Ishikawa (cell line): ENCODE measurements around the gene SNCAIP.

Source experiments
- CEBPB ChIP-seq: IDR thresholded peaks from 2 replicates; pipeline ENCODE4 v1.6.1; 2012
- EP300 ChIP-seq: IDR thresholded peaks from 2 replicates; pipeline ENCODE4 v1.6.1; 2012; ENCODE audit warnings: borderline replicate concordance
- MAX ChIP-seq: IDR thresholded peaks from 2 replicates; pipeline ENCODE4 v1.6.1; 2012
- NFIC ChIP-seq: IDR thresholded peaks from 2 replicates; pipeline ENCODE4 v1.6.1; 2012
- RAD21 ChIP-seq: IDR thresholded peaks from 2 replicates; pipeline ENCODE4 v1.6.1; 2012; ENCODE audit warnings: low read depth
- TAF1 ChIP-seq: IDR thresholded peaks from 2 replicates; pipeline ENCODE4 v1.6.1; 2012; ENCODE audit warnings: low read depth, mild to moderate bottlenecking
- TEAD4 ChIP-seq: IDR thresholded peaks from 2 replicates; pipeline ENCODE4 v1.6.1; 2012
- USF1 ChIP-seq: IDR thresholded peaks from 2 replicates; pipeline ENCODE4 v1.6.1; 2012
- YY1 ChIP-seq: IDR thresholded peaks from 2 replicates; pipeline ENCODE4 v1.6.1; 2012; ENCODE audit warnings: low read depth
- ZBTB7A ChIP-seq: IDR thresholded peaks from 2 replicates; pipeline ENCODE4 v1.6.1; 2012; ENCODE audit warnings: low read depth

- TF ChIP-seq USF1 (no peak), MAX (no peak), EP300 (no peak), TEAD4 (no peak), ZBTB7A (no peak), CEBPB (no peak), TAF1 (no peak), RAD21 (no peak), NFIC (no peak), YY1 (no peak)
Observed at GRCh38 chr5:122444411-122444810, 132.4 kb downstream of the SNCAIP start.
